GM13977 (cell line): ENCODE results near the gene ATRNL1.

Experiments
- DNase-seq: peaks from one replicate; pipeline ENCODE4 v3.0.0; 2012; ENCODE audit warnings: low spot score
- CTCF ChIP-seq: IDR thresholded peaks from 2 replicates; pipeline ENCODE4 v1.5.1; 2012; ENCODE audit warnings: mild to moderate bottlenecking, control low read depth; ENCODE audit not compliant: insufficient read depth; ENCODE audit errors: extremely low read depth, missing control alignments
- in situ Hi-C: fragments of 300-500 bp; cut with MboI; formaldehyde crosslinking; loops from one replicate; pipeline ENCODE4 v1.12.0; 2022; ENCODE audit warnings: low sequenced_read_pairs, low pct_unique_long_range_greater_than_20kb, mixed read lengths, inconsistent platforms; ENCODE audit not compliant: unreplicated experiment

ATRNL1 gene

GRCh38 chr10:115854740-115855435 is 761.7 kb downstream of the ATRNL1 start:
- no peak for DNase-seq
- in situ Hi-C loops: no loop called here

GRCh38 chr10:115856580-115856979 is 763.4 kb downstream of the ATRNL1 start:
- no peak for DNase-seq
- in situ Hi-C loops: no loop called here
- no peak for TF ChIP-seq CTCF

More at GRCh38 chr10:115854740-115855435, 761.7 kb downstream of the ATRNL1 start:
- TF ChIP-seq CTCF: no peak

GRCh38 chr10:115857856-115858255 is 764.7 kb downstream of the ATRNL1 start:
- no peak for DNase-seq
- in situ Hi-C loops: no loop called here
- no peak for TF ChIP-seq CTCF

GRCh38 chr10:115860182-115861107 is 767.3 kb downstream of the ATRNL1 start:
- TF ChIP-seq CTCF: no peak
- DNase-seq: no peak
- in situ Hi-C loops: no loop called here

- no peak for DNase-seq
These were observed 768.3 kb downstream of the ATRNL1 start for GRCh38 chr10:115861455-115861854.

More at GRCh38 chr10:115861455-115861854, 768.3 kb downstream of the ATRNL1 start:
- TF ChIP-seq CTCF: no peak
- in situ Hi-C loops: no loop called here
